Esophagus squamous epithelium (tissue), 5 donors: ENCODE results near the gene C5orf63. TPM values are rescaled to one million over a fixed set of nuclear protein-coding genes. Genes with fewer than 3 reads are reported as not detected.
A peak's percentile ranks its signal among the peaks of the same experiment; 100 is the strongest.
"Not testable (repeated sequence)": the region's sequence is repeated elsewhere in the genome, so short reads cannot be mapped to it uniquely, and the experiment has no call there.

Experiments
- DNase-seq: peaks from one replicate; lab custom pipeline; 2025; lab: John Stamatoyannopoulos, UW
- H3K27ac ChIP-seq, 4 donors: fragments of 200-600 bp; sonication (generic); one replicate each; pipeline ENCODE4 v1.5.1; 2016 to 2019; ENCODE audit warnings: mild to moderate bottlenecking in 1 of 4
- H3K27me3 ChIP-seq, 4 donors: fragments of 200-600 bp; sonication (generic); 1 replicate in 3 of 4; 2 replicates in 1 of 4; pipeline versions ENCODE4 v1.5.1 to v1.6.0; 2017 to 2021; ENCODE audit warnings: antibody characterized with exemption in 1 of 4
- H3K36me3 ChIP-seq, 3 donors: fragments of 200-600 bp; sonication (generic); one replicate each; pipeline ENCODE4 v1.5.1; 2016 to 2019
- H3K4me1 ChIP-seq, 3 donors: fragments of 200-600 bp; sonication (generic); one replicate each; pipeline ENCODE4 v1.5.1; 2017 to 2019
- H3K4me3 ChIP-seq, 4 donors: fragments of 200-600 bp; sonication (generic); 1 replicate in 3 of 4; 2 replicates in 1 of 4; pipeline ENCODE4 v1.5.1; 2016 to 2019; ENCODE audit warnings: mild to moderate bottlenecking in 2 of 4, moderate library complexity in 1 of 4
- H3K9me3 ChIP-seq, 3 donors: fragments of 200-600 bp; sonication (generic); one replicate each; pipeline ENCODE4 v1.5.1; 2016 to 2019
- POLR2A ChIP-seq, 4 donors: fragments of 450-650 bp; IDR thresholded peaks; one replicate each; pipeline ENCODE4 v1.6.1; 2017; ENCODE audit warnings: antibody characterized with exemption in 4 of 4, mild to moderate bottlenecking in 4 of 4, moderate library complexity in 3 of 4
- WGBS, 2 donors: methylation state at CpG; one replicate each; pipeline ENCODE4 v1.1.5; 2018; 5-methylcytosine and 5-hydroxymethylcytosine counted together
- intact Hi-C: fragments of 100-400 bp; cut with DNase I; formaldehyde crosslinking; loops from one replicate; pipeline ENCODE4 v1.15.0; 2022
- total RNA-seq, 4 donors: library from RNA; depleted of rRNA; stranded (reverse); fragments of >200 nt; gene quantifications; one replicate each; pipeline ENCODE4 v1.1.0, GENCODE V29; 2016
- TF ChIP-seq, protein P1 (sequence below), 6 experiments: fragments of 450-650 bp in 4 of 6; fragments of 200-600 bp in 2 of 6; sonication (generic) in 2 of 6; IDR thresholded peaks; one replicate each; pipeline ENCODE4 v1.5.1; 2016 to 2019; ENCODE audit warnings: antibody characterized with exemption in 6 of 6, mild to moderate bottlenecking in 4 of 6, moderate library complexity in 4 of 6
- donor health status: DM: yes; HTN: yes; CAD: no.

Gene C5orf63
- total RNA-seq = 1 to 10 TPM; 3.4 to 5.1 (median 3.9) TPM

DNA sequence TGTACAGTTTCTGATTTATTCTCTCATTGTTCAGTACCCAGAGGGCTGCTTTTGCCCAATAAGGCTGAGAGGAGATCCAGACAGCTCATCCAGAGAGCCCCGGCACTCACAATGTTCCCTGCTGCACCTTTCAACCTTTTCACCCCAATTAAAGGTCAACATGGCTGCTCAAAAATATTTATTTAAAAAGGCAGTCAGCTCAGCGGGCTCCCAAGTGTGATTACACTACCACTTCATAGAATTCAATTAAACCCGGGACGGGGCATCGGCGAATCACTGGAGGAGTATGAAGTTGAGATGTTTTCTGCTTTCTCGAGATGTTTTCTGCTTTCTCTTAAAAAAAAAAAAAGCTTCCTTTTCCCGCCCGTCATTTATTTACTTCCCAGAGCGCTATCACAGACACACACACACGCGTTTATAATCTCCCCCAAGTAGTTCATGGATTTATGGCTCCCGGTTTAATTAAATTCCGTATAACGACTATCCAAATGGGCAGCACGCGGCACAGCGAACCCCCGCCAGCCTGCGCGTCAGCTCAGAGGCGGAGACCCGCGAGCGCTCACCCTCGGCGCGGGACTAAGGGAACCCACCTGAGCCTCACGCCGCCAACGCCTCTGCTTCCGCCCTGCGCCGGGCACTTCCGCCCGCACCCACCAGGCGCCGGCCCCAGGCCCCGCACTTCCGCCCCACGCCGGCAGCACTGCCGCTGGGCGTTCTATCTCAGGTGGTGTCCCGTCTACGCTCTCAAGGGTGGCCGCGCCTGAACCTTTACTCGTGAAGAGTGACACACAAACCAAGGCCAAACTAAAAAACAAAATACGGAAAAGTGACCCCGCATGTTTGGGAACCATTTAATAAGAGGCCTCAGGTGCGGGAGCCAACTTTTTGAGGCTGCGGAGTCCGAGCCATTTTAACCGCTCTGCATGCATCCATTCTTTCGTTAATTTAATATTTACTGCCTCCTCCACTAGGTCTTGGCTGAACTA is at the start of gene C5orf63:
C5orf63 (minus strand) TSS at position 642 of the 986 bp plus-strand sequence. CDS start 14,507 bp downstream, outside the sequence.
- Histone ChIP-seq H3K4me3 (peak within 1 kb of the TSS; percentile 50 to 74 (median 56)), H3K27me3 (no peaks in the 10 kb centered on the region), H3K9me3 (no peaks in the 10 kb centered on the region), H3K36me3 (peaks cover 0 to 14% (median 0%) of the 10 kb centered on the region in 3 donors), H3K4me1 (peaks cover 0 to 16% (median 4%) of the 10 kb centered on the region in 3 donors), H3K27ac (peak within 1 kb of the TSS; percentile 37 to 74 (median 54))
- WGBS, 2 donors = 17 to 27% methylated on average over 28 to 41 of the region's 56 CpGs
- intact Hi-C loops = no loop called here
- DNase-seq = no peak
- peak in 1 of 4 donors; percentile 22 for TF ChIP-seq POLR2A (IDR thresholded peaks at IDR 0.05)
- TF ChIP-seq, protein P1, sequence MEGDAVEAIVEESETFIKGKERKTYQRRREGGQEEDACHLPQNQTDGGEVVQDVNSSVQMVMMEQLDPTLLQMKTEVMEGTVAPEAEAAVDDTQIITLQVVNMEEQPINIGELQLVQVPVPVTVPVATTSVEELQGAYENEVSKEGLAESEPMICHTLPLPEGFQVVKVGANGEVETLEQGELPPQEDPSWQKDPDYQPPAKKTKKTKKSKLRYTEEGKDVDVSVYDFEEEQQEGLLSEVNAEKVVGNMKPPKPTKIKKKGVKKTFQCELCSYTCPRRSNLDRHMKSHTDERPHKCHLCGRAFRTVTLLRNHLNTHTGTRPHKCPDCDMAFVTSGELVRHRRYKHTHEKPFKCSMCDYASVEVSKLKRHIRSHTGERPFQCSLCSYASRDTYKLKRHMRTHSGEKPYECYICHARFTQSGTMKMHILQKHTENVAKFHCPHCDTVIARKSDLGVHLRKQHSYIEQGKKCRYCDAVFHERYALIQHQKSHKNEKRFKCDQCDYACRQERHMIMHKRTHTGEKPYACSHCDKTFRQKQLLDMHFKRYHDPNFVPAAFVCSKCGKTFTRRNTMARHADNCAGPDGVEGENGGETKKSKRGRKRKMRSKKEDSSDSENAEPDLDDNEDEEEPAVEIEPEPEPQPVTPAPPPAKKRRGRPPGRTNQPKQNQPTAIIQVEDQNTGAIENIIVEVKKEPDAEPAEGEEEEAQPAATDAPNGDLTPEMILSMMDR (IDR thresholded peaks at IDR 0.05) = peak in 4 of 6 experiments; percentile 13 to 60 (median 52)

DNA sequence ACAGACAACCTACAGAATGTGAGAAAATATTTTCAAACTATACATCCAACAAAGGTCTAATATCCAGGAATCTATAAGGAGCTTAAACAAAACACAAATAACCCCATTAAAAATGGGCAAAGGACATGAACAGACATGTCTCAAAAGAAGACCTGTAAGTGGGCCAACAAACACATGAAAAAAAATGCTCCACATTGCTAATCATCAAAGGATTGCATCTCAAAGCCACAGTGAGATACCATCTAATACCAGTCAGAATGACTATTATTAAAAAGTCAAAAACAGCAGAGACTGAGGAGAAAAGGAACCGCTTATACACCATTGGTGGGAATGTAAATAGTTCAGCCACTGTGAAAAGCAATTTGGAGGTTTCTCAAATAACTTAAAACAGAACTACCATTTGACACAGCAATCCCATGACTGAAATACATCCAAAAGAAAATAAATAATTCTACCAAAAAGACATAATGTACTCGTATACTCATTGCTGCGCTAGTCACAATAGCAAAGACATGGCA is 39.1 kb upstream of the C5orf63 start:
- TF ChIP-seq, protein P1 (IDR thresholded peaks at IDR 0.05) = no peak
- TF ChIP-seq POLR2A (IDR thresholded peaks at IDR 0.05) = no peak
- WGBS, 2 donors = 87 to 98% methylated on average over 3 of the region's 3 CpGs
- Histone ChIP-seq H3K36me3 (no peaks in the 10 kb centered on the region), H3K4me3 (no peak overlapping the region), H3K9me3 (no peaks in the 10 kb centered on the region), H3K27ac (no peak overlapping the region), H3K27me3 (no peaks in the 10 kb centered on the region), H3K4me1 (peaks cover 0 to 9% (median 0%) of the 10 kb centered on the region in 3 donors)
- DNase-seq = no peak
- intact Hi-C loops = no loop called here

DNA sequence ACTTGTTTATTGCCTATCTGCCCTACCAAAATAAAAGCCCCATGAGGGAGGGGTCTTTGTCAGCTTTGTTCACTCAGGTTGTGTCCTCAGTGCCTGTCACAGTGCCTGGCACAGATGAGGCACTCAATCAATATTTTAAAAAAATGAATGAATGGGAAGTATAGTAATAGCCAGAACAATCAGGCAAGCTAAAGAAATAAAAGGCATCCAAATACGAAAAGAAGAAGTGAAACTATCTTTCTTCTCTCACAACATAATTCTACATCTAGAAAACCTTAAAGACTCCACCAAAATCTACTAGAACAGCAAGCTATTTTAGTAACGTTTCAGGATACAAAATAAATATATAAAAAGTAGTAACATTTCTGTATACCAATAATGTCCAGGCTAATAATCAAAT is 37.8 kb upstream of the C5orf63 start:
- Histone ChIP-seq H3K9me3 (no peaks in the 10 kb centered on the region), H3K4me1 (peaks cover 0 to 9% (median 0%) of the 10 kb centered on the region in 3 donors), H3K27ac (no peak overlapping the region), H3K4me3 (no peak overlapping the region), H3K36me3 (no peaks in the 10 kb centered on the region), H3K27me3 (no peaks in the 10 kb centered on the region)
- DNase-seq = no peak
- 64 to 76% methylated on average over 2 of the region's 2 CpGs for WGBS, 2 donors
- TF ChIP-seq, protein P1 (IDR thresholded peaks at IDR 0.05) = no peak
- no peak for TF ChIP-seq POLR2A (IDR thresholded peaks at IDR 0.05)
- intact Hi-C loops = no loop called here

DNA sequence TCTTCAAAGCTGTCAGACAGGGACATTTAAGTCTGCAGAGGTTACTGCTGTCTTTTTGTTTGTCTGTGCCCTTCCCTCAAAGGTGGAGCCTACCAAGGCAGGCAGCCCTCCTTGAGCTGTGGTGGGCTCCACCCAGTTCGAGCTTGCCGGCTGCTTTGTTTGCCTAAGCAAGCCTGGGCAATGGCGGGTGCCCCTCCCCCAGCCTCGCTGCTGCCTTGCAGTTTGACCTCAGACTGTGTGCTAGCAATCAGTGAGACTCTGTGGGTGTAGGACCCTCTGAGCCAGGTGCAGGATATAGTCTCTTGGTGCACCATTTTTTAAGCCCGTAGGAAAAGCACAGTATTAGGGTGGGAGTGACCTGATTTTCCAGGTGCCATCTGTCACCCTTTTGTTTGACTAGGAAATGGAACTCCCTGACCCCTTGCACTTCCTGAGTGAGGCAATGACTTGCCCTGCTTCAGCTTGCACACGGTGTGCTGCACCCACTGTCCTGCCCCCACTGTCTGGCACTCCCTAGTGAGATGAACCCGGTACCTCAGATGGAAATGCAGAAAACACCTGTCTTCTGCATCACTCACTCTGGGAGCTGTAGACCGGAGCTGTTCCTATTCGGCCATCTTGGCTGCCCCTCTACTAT is 35.4 kb upstream of the C5orf63 start:
- H3K4me1 ChIP-seq, H3K27me3 ChIP-seq, H3K36me3 ChIP-seq, DNase-seq, intact Hi-C loops, H3K9me3 ChIP-seq: not testable (repeated sequence)
- peak overlapping the region in 1 of 4 donors; percentile 60 for H3K27ac ChIP-seq
- 38 to 44% methylated on average over 4 to 5 of the region's 9 CpGs for WGBS, 2 donors
- peak overlapping the region in 1 of 4 donors; percentile 8 for H3K4me3 ChIP-seq

DNA sequence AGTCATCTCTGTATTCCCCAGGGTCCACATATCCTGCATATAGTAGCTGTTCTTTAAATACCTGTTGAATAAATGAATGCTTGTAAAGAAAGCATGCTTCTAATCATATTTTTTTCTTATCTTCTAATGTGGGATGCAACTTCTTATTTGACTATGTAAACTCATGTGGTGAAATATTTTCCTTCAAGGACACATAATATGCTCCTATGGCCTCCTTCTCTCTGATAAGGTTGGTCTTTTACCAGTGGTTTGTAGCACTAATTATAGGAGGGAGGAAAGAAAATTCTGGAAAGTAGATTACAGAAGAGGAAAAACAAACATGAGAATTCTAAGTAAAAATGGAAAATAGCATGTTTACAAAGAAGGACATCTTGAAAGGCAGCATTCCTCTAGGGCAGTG is 28.6 kb upstream of the C5orf63 start:
- Histone ChIP-seq H3K36me3 (no peaks in the 10 kb centered on the region), H3K27me3 (no peaks in the 10 kb centered on the region), H3K4me1 (no peaks in the 10 kb centered on the region), H3K4me3 (no peak overlapping the region), H3K27ac (no peak overlapping the region), H3K9me3 (no peaks in the 10 kb centered on the region)
- intact Hi-C loops = no loop called here
- TF ChIP-seq POLR2A (IDR thresholded peaks at IDR 0.05) = no peak
- TF ChIP-seq, protein P1 (IDR thresholded peaks at IDR 0.05) = no peak
- no peak for DNase-seq
